ENCODE results near the gene NCOA3.

GRCh38 chr20:47487175-47487917, 14.3 kb upstream of the NCOA3 start:
- TF ChIP-seq POLR2A (IDR thresholded peaks at IDR 0.05): no peak
- no peak for TF ChIP-seq CTCF (IDR thresholded peaks at IDR 0.05)
- TF ChIP-seq EP300 (IDR thresholded peaks at IDR 0.05): no peak
